DND-41 (cell line): ENCODE data around the gene SERPING1.

Experiments
- CTCF ChIP-seq: IDR thresholded peaks from 2 replicates; pipeline ENCODE4 v1.5.1; 2012; ENCODE audit warnings: borderline replicate concordance, low read length, moderate library complexity, mild to moderate bottlenecking; ENCODE audit not compliant: poor library complexity, severe bottlenecking; ENCODE audit errors: extremely low read depth
- EZH2 ChIP-seq: IDR thresholded peaks from 3 replicates; pipeline ENCODE4 v1.6.1; 2012; ENCODE audit warnings: borderline replicate concordance, low read depth, mild to moderate bottlenecking, moderate library complexity, low read length, inconsistent platforms; ENCODE audit not compliant: severe bottlenecking

GRCh38 chr11:57585301-57585700 is 12.2 kb upstream of the SERPING1 start:
- TF ChIP-seq CTCF (no peak), EZH2 (no peak)
